HG03103 (cell line): ENCODE results near the gene NMT2.
A peak's percentile ranks its signal among the peaks of the same experiment; 100 is the strongest.

ENCODE experiments used
- ATAC-seq: cut with Tn5 transposase; IDR thresholded peaks from one replicate; pipeline ENCODE4 v1.9.1; 2021; ENCODE audit warnings: low read depth; ENCODE audit not compliant: unreplicated experiment

NMT2 gene

GRCh38 chr10:15097011-15097812 lies 71.3 kb downstream of the NMT2 start, which contains the start of gene RPP38:
RPP38 (plus strand) TSS chr10:15097355; CDS start chr10:15103315, 5,960 bp downstream.
- peak; percentile 81 for ATAC-seq

- peak; percentile 3 for ATAC-seq
These were observed 71.9 kb downstream of the NMT2 start for GRCh38 chr10:15096661-15097010.

- ATAC-seq: no peak
These were observed 75.6 kb downstream of the NMT2 start for GRCh38 chr10:15092855-15093408.

- no peak for ATAC-seq
These were observed 77.1 kb downstream of the NMT2 start for GRCh38 chr10:15091418-15091817.

GRCh38 chr10:15088428-15089261 lies 79.8 kb downstream of the NMT2 start, which contains the start of gene ACBD7:
ACBD7 (minus strand) TSS chr10:15088776; CDS start chr10:15088728, 48 bp downstream.
- ATAC-seq: peak; percentile 99

- ATAC-seq: no peak
These were observed 84.0 kb downstream of the NMT2 start for GRCh38 chr10:15084502-15084922.

- ATAC-seq: no peak
These were observed 84.6 kb downstream of the NMT2 start for GRCh38 chr10:15083674-15084501.

- no peak for ATAC-seq
These were observed 93.1 kb downstream of the NMT2 start for GRCh38 chr10:15075421-15075820.

- no peak for ATAC-seq
These were observed 96.1 kb downstream of the NMT2 start for GRCh38 chr10:15072358-15072757.

- no peak for ATAC-seq
These were observed 99.3 kb downstream of the NMT2 start for GRCh38 chr10:15069230-15069629.

- no peak for ATAC-seq
These were observed 99.7 kb downstream of the NMT2 start for GRCh38 chr10:15068802-15069201.

GRCh38 chr10:15067154-15067553 lies 101.3 kb downstream of the NMT2 start:
- no peak for ATAC-seq

GRCh38 chr10:15060638-15061037 lies 107.9 kb downstream of the NMT2 start:
- ATAC-seq: no peak

GRCh38 chr10:15059914-15060313 lies 108.6 kb downstream of the NMT2 start:
- ATAC-seq: no peak

- no peak for ATAC-seq
These were observed 109.8 kb downstream of the NMT2 start for GRCh38 chr10:15058689-15059088.
